HepG2 (cell line): ENCODE measurements around the gene CNKSR3. TPM values are rescaled to one million over a fixed set of nuclear protein-coding genes. Genes with fewer than 3 reads are reported as not detected.

Experiments
- ATAC-seq: fragments of 200-7000 bp; cut with Tn5 transposase; 3 replicates; pipeline ENCODE4 v1.9.1; 2020; ENCODE audit warnings: mild to moderate bottlenecking, moderate library complexity
- BruUV-seq: library from RNA; stranded (reverse); fragments of 400-500 nt; replicated peaks from 2 replicates; lab custom pipeline; 2021; lab: Mats Ljungman, UMichigan
- CTCF ChIA-PET: fragments of 300-600 bp; formaldehyde crosslinking; extraction: SDS; loops from one replicate; lab custom pipeline; 2021; ENCODE audit warnings: low total read pairs, inconsistent platforms, low intra/inter-chr PET ratio; lab: Yijun Ruan, JAX
- POLR2A ChIA-PET: fragments of 350-600 bp; sonication (Branson Sonifier 250); formaldehyde crosslinking; loops from one replicate; lab custom pipeline; 2020; ENCODE audit warnings: antibody characterized with exemption, inconsistent platforms; lab: Yijun Ruan, JAX
- DNase-seq: peaks from one replicate; pipeline ENCODE4 v3.0.0-alpha.2; 2015; ENCODE audit warnings: low spot score
- FAIRE-seq: peaks from 3 replicates; lab custom pipeline; 2011; peaks lifted over from hg19 to GRCh38; lab: Jason Lieb, UNC
- H2AFZ ChIP-seq: one replicate; pipeline ENCODE4 v1.6.1; 2011; ENCODE audit warnings: low read length, inconsistent platforms
- H3K27ac ChIP-seq: fragments of 300-600 bp; 3 replicates; pipeline ENCODE4 v1.8.0; 2011; ENCODE audit warnings: mixed run types, mild to moderate bottlenecking, mixed read lengths, low read length, inconsistent platforms; ENCODE audit not compliant: insufficient read depth; ENCODE audit errors: extremely low read length
- H3K27me3 ChIP-seq, 2 experiments: fragments of 200-600 bp in 1 of 2; 2 replicates in 1 of 2; 3 replicates in 1 of 2; pipeline versions ENCODE4 v1.6.0 to v1.8.0; 2011; ENCODE audit warnings: low read length in 2 of 2, mild to moderate bottlenecking in 2 of 2, moderate library complexity in 2 of 2, inconsistent platforms in 1 of 2; ENCODE audit not compliant: insufficient read depth in 2 of 2, control insufficient read depth in 1 of 2
- H3K36me3 ChIP-seq, 2 experiments: fragments of 200-600 bp in 1 of 2; replicated peaks in 1 of 2; 2 replicates in 1 of 2; 3 replicates in 1 of 2; pipeline versions ENCODE4 v1.5.1 to v1.8.0; 2011; ENCODE audit warnings: low read length in 2 of 2, inconsistent platforms in 1 of 2; ENCODE audit not compliant: insufficient read depth in 2 of 2, control insufficient read depth in 1 of 2
- H3K4me1 ChIP-seq: 2 replicates; pipeline ENCODE4 v1.5.1; 2012; ENCODE audit warnings: low read length, inconsistent platforms; ENCODE audit not compliant: insufficient read depth
- H3K4me2 ChIP-seq: 2 replicates; pipeline ENCODE4 v1.6.0; 2011; ENCODE audit warnings: low read depth, low read length, inconsistent platforms
- H3K4me3 ChIP-seq, 3 experiments: fragments of 200-600 bp in 1 of 3; sonication (generic), shearing (Covaris generic) in 1 of 3; replicated peaks in 1 of 3; 2 replicates each; pipeline ENCODE4 v1.5.1; 2011 to 2016; ENCODE audit warnings: low read length in 3 of 3, inconsistent platforms in 2 of 3, low read depth in 2 of 3, mild to moderate bottlenecking in 2 of 3, control low read depth in 1 of 3, mixed read lengths in 1 of 3; ENCODE audit not compliant: insufficient read depth in 1 of 3
- H3K79me2 ChIP-seq: one replicate; pipeline ENCODE4 v1.6.1; 2011; ENCODE audit warnings: low read length, inconsistent platforms; ENCODE audit not compliant: insufficient read depth
- H3K9ac ChIP-seq: 2 replicates; pipeline ENCODE4 v1.6.0; 2011; ENCODE audit warnings: mild to moderate bottlenecking, low read depth, low read length, inconsistent platforms; ENCODE audit not compliant: insufficient read depth
- H3K9me3 ChIP-seq: 2 replicates; pipeline ENCODE4 v1.5.1; 2012; ENCODE audit warnings: mild to moderate bottlenecking, low read length
- H4K20me1 ChIP-seq: 2 replicates; pipeline ENCODE4 v1.6.0; 2011; ENCODE audit warnings: inconsistent platforms, mild to moderate bottlenecking, low read length, moderate library complexity; ENCODE audit not compliant: insufficient read depth
- AFF4 ChIP-seq: sonication (generic); formaldehyde crosslinking; IDR thresholded peaks from 2 replicates; pipeline ENCODE4 v1.4.0; 2020; ENCODE audit warnings: missing genetic modification reagents
- RBM22 ChIP-seq: fragments of 200-400 bp; formaldehyde crosslinking; optimal IDR thresholded peaks from 2 replicates; pipeline ENCODE3; 2017; ENCODE audit warnings: mild to moderate bottlenecking, low read length, moderate library complexity
- TBP ChIP-seq: sonication (generic); formaldehyde crosslinking; IDR thresholded peaks from 2 replicates; pipeline ENCODE4 v1.5.0; 2020; ENCODE audit warnings: missing genetic modification reagents
- ZBTB20 ChIP-seq: sonication (generic); formaldehyde crosslinking; IDR thresholded peaks from 2 replicates; pipeline ENCODE4 v1.8.1; 2023; ENCODE audit warnings: missing genetic modification reagents, low read depth, mild to moderate bottlenecking, borderline replicate concordance
- ZNF101 ChIP-seq: sonication (generic); formaldehyde crosslinking; IDR thresholded peaks from 2 replicates; pipeline ENCODE4 v1.4.0; 2020; ENCODE audit warnings: mild to moderate bottlenecking, low read depth, missing genetic modification reagents, borderline replicate concordance
- ZNF12 ChIP-seq: sonication (generic); formaldehyde crosslinking; IDR thresholded peaks from 2 replicates; pipeline ENCODE4 v1.5.0; 2020; ENCODE audit warnings: missing genetic modification reagents
- ZNF770 ChIP-seq: sonication (generic); formaldehyde crosslinking; IDR thresholded peaks from 2 replicates; pipeline ENCODE4 v1.5.0; 2020; ENCODE audit warnings: mild to moderate bottlenecking, missing genetic modification reagents
- WGBS: methylation state at CpG from one replicate; pipeline ENCODE4 v1.1.6; 2017; ENCODE audit warnings: low lambda C conversion rate; 5-methylcytosine and 5-hydroxymethylcytosine counted together
- in situ Hi-C: cut with HindIII; loops from 2 replicates; pipeline ENCODE4 v1.10.0; 2017; ENCODE audit warnings: low pct_unique_long_range_greater_than_20kb; ENCODE audit not compliant: extremely low pct_ligation_motif_present
- intact Hi-C: fragments of 100-400 bp; cut with micrococcal nuclease; formaldehyde crosslinking; loops from one replicate; pipeline ENCODE4 v1.10.0; 2022; ENCODE audit not compliant: unreplicated experiment
- polyA plus RNA-seq, 8 experiments: library from polyadenylated mRNA; depleted of rRNA in 3 of 8; stranded (reverse) in 7 of 8; unstranded in 1 of 8; fragments of >200 nt; fragmentation: Illumina TruSeq in 4 of 8; extraction: Trizol in 4 of 8; gene quantifications; 2 replicates each; pipeline versions ENCODE4 v1.2.1 to v1.2.3, GENCODE V29; 2011 to 2016; ENCODE audit warnings: low read depth in 4 of 8, missing spikeins in 1 of 8, mixed read lengths in 1 of 8; ENCODE audit not compliant: insufficient read depth in 1 of 8
- total RNA-seq, 5 experiments: library from RNA; depleted of rRNA; stranded (reverse); fragments of >200 nt; fragmentation: Illumina TruSeq; extraction: Trizol; gene quantifications; 2 replicates each; pipeline ENCODE4 v1.2.3, GENCODE V29; 2016; ENCODE audit warnings: low read depth in 1 of 5
- TF ChIP-seq, protein P1 (sequence below): sonication (generic); formaldehyde crosslinking; IDR thresholded peaks from 2 replicates; pipeline ENCODE4 v1.4.0; 2020; ENCODE audit warnings: mild to moderate bottlenecking, low read depth, missing genetic modification reagents
- TF ChIP-seq, protein P2 (sequence below): sonication (generic); formaldehyde crosslinking; IDR thresholded peaks from 2 replicates; pipeline ENCODE4 v1.4.0; 2020; ENCODE audit warnings: mild to moderate bottlenecking, missing genetic modification reagents

Gene CNKSR3
- total and polyA plus RNA-seq, 2 of the 13 experiments (the other 11 are each of a cell fraction or from before 2014, with no cell fraction given): 9.2 to 38.6 TPM

GRCh38 chr6:154496793-154497517 is 13.5 kb downstream of the CNKSR3 start:
- intact Hi-C loops (no loop called here), in situ Hi-C loops (no loop called here)
- ChIA-PET CTCF (no interaction called here), POLR2A (interaction anchor here (4.8 kb wide), 1 partner anchor 13 kb away, joined by 48 read pairs; the partner anchor contains the start of gene CNKSR3)
- WGBS: 95% methylated on average over 16 of the region's 16 CpGs
- Histone ChIP-seq H3K9ac (no peak overlapping the region), H3K27ac (no peak overlapping the region), H2AFZ (no peak overlapping the region), H3K36me3 (peaks cover 10 to 34% of the 10 kb centered on the region in 2 experiments), H4K20me1 (peaks cover 45% of the 10 kb centered on the region), H3K4me2 (no peak overlapping the region), H3K9me3 (no peaks in the 10 kb centered on the region), H3K4me1 (peaks cover 47% of the 10 kb centered on the region), H3K4me3 (no peak overlapping the region), H3K79me2 (peaks cover 99% of the 10 kb centered on the region), H3K27me3 (no peaks in the 10 kb centered on the region)
- DNase-seq: no peak
- no peak for FAIRE-seq
- ATAC-seq: no peak
- no TSS peak for BruUV-seq
- TF ChIP-seq, protein P1, sequence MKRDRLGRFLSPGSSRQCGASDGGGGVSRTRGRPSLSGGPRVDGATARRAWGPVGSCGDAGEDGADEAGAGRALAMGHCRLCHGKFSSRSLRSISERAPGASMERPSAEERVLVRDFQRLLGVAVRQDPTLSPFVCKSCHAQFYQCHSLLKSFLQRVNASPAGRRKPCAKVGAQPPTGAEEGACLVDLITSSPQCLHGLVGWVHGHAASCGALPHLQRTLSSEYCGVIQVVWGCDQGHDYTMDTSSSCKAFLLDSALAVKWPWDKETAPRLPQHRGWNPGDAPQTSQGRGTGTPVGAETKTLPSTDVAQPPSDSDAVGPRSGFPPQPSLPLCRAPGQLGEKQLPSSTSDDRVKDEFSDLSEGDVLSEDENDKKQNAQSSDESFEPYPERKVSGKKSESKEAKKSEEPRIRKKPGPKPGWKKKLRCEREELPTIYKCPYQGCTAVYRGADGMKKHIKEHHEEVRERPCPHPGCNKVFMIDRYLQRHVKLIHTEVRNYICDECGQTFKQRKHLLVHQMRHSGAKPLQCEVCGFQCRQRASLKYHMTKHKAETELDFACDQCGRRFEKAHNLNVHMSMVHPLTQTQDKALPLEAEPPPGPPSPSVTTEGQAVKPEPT (CRISPR knock-in tag): no peak
- TF ChIP-seq TBP (CRISPR knock-in tag) (no peak), AFF4 (CRISPR knock-in tag) (no peak), RBM22 (peak; percentile 50), ZNF12 (CRISPR knock-in tag) (no peak), ZNF101 (CRISPR knock-in tag) (no peak), ZNF770 (CRISPR knock-in tag) (peak; percentile 92), ZBTB20 (no peak)
- TF ChIP-seq, protein P2, sequence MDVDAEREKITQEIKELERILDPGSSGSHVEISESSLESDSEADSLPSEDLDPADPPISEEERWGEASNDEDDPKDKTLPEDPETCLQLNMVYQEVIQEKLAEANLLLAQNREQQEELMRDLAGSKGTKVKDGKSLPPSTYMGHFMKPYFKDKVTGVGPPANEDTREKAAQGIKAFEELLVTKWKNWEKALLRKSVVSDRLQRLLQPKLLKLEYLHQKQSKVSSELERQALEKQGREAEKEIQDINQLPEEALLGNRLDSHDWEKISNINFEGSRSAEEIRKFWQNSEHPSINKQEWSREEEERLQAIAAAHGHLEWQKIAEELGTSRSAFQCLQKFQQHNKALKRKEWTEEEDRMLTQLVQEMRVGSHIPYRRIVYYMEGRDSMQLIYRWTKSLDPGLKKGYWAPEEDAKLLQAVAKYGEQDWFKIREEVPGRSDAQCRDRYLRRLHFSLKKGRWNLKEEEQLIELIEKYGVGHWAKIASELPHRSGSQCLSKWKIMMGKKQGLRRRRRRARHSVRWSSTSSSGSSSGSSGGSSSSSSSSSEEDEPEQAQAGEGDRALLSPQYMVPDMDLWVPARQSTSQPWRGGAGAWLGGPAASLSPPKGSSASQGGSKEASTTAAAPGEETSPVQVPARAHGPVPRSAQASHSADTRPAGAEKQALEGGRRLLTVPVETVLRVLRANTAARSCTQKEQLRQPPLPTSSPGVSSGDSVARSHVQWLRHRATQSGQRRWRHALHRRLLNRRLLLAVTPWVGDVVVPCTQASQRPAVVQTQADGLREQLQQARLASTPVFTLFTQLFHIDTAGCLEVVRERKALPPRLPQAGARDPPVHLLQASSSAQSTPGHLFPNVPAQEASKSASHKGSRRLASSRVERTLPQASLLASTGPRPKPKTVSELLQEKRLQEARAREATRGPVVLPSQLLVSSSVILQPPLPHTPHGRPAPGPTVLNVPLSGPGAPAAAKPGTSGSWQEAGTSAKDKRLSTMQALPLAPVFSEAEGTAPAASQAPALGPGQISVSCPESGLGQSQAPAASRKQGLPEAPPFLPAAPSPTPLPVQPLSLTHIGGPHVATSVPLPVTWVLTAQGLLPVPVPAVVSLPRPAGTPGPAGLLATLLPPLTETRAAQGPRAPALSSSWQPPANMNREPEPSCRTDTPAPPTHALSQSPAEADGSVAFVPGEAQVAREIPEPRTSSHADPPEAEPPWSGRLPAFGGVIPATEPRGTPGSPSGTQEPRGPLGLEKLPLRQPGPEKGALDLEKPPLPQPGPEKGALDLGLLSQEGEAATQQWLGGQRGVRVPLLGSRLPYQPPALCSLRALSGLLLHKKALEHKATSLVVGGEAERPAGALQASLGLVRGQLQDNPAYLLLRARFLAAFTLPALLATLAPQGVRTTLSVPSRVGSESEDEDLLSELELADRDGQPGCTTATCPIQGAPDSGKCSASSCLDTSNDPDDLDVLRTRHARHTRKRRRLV: no peak
